Neural cell (in vitro differentiated cells): Measurements from ENCODE around the gene PRICKLE3.

Experiments
- EZH2 ChIP-seq: fragments of 200-600, 300-800 bp; shearing (Covaris generic), sonication (generic); IDR thresholded peaks from 2 replicates; pipeline ENCODE4 v1.6.1; 2014; ENCODE audit warnings: antibody characterized with exemption, low read length, borderline replicate concordance, mild to moderate bottlenecking; ENCODE audit not compliant: insufficient read depth, poor library complexity, severe bottlenecking
- POLR2AphosphoS5 ChIP-seq: IDR thresholded peaks from 2 replicates; pipeline ENCODE4 v1.6.1; 2012
- TAF1 ChIP-seq: IDR thresholded peaks from 2 replicates; pipeline ENCODE4 v1.6.1; 2012; ENCODE audit warnings: low read depth
- TF ChIP-seq, protein P1 (sequence below): fragments of 450-650 bp; IDR thresholded peaks from 2 replicates; pipeline ENCODE4 v1.5.1; 2014; ENCODE audit warnings: antibody characterized with exemption, mild to moderate bottlenecking, moderate library complexity; ENCODE audit not compliant: poor library complexity, severe bottlenecking

GRCh38 chrX:49192722-49193328 is 6.7 kb upstream of the PRICKLE3 start:
- TF ChIP-seq, protein P1, sequence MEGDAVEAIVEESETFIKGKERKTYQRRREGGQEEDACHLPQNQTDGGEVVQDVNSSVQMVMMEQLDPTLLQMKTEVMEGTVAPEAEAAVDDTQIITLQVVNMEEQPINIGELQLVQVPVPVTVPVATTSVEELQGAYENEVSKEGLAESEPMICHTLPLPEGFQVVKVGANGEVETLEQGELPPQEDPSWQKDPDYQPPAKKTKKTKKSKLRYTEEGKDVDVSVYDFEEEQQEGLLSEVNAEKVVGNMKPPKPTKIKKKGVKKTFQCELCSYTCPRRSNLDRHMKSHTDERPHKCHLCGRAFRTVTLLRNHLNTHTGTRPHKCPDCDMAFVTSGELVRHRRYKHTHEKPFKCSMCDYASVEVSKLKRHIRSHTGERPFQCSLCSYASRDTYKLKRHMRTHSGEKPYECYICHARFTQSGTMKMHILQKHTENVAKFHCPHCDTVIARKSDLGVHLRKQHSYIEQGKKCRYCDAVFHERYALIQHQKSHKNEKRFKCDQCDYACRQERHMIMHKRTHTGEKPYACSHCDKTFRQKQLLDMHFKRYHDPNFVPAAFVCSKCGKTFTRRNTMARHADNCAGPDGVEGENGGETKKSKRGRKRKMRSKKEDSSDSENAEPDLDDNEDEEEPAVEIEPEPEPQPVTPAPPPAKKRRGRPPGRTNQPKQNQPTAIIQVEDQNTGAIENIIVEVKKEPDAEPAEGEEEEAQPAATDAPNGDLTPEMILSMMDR, result peak; percentile 65
- TF ChIP-seq EZH2 (no peak), POLR2AphosphoS5 (no peak), TAF1 (no peak)
